GM19372 (cell line): ENCODE results near the gene LMO4.

Experiments
- ATAC-seq: cut with Tn5 transposase; IDR thresholded peaks from one replicate; pipeline ENCODE4 v1.9.1; 2021; ENCODE audit warnings: mild to moderate bottlenecking, low read depth, moderate library complexity; ENCODE audit not compliant: unreplicated experiment

LMO4 gene

GRCh38 chr1:87327376-87328271, 1.1 kb upstream of the LMO4 start:
- no peak for ATAC-seq

GRCh38 chr1:87329051-87329525, 408 bp downstream of the LMO4 start:
- ATAC-seq: no peak

GRCh38 chr1:87329526-87330056, 911 bp downstream of the LMO4 start:
- no peak for ATAC-seq

GRCh38 chr1:87330057-87330884, 1.6 kb downstream of the LMO4 start:
- no peak for ATAC-seq

GRCh38 chr1:87330885-87331364, 2.2 kb downstream of the LMO4 start:
- ATAC-seq: no peak

- no peak for ATAC-seq
Measured at GRCh38 chr1:87331365-87332241, 2.9 kb downstream of the LMO4 start.

- peak; percentile 14 for ATAC-seq
Measured at GRCh38 chr1:87333692-87334347, 5.1 kb downstream of the LMO4 start.

- ATAC-seq: no peak
Measured at GRCh38 chr1:87334351-87335174, 5.9 kb downstream of the LMO4 start.

GRCh38 chr1:87335175-87335884, 6.7 kb downstream of the LMO4 start:
- ATAC-seq: peak; percentile 47

- no peak for ATAC-seq
Measured at GRCh38 chr1:87336623-87337067, 8.0 kb downstream of the LMO4 start.

GRCh38 chr1:87337606-87338005, 8.9 kb downstream of the LMO4 start:
- ATAC-seq: no peak

GRCh38 chr1:87338566-87338965, 9.9 kb downstream of the LMO4 start:
- ATAC-seq: no peak

- no peak for ATAC-seq
Measured at GRCh38 chr1:87344231-87344630, 15.6 kb downstream of the LMO4 start.

GRCh38 chr1:87346130-87346814, 17.6 kb downstream of the LMO4 start:
- no peak for ATAC-seq

GRCh38 chr1:87348341-87349019, 19.8 kb downstream of the LMO4 start:
- no peak for ATAC-seq

GRCh38 chr1:87349036-87349435, 20.4 kb downstream of the LMO4 start:
- no peak for ATAC-seq

GRCh38 chr1:87355894-87356293, 27.2 kb downstream of the LMO4 start:
- no peak for ATAC-seq
